Ishikawa (cell line): ENCODE measurements around the gene RNLS.

ENCODE experiments used
- CEBPB ChIP-seq: IDR thresholded peaks from 2 replicates; pipeline ENCODE4 v1.6.1; 2012
- CREB1 ChIP-seq: IDR thresholded peaks from 2 replicates; pipeline ENCODE4 v1.6.1; 2012; ENCODE audit warnings: low read depth
- EGR1 ChIP-seq: IDR thresholded peaks from 2 replicates; pipeline ENCODE4 v1.6.1; 2012
- EP300 ChIP-seq: IDR thresholded peaks from 2 replicates; pipeline ENCODE4 v1.6.1; 2012; ENCODE audit warnings: borderline replicate concordance
- FOXM1 ChIP-seq: IDR thresholded peaks from 2 replicates; pipeline ENCODE4 v1.6.1; 2012; ENCODE audit warnings: low read depth, borderline replicate concordance
- NFIC ChIP-seq: IDR thresholded peaks from 2 replicates; pipeline ENCODE4 v1.6.1; 2012
- RAD21 ChIP-seq: IDR thresholded peaks from 2 replicates; pipeline ENCODE4 v1.6.1; 2012; ENCODE audit warnings: low read depth
- TAF1 ChIP-seq: IDR thresholded peaks from 2 replicates; pipeline ENCODE4 v1.6.1; 2012; ENCODE audit warnings: low read depth, mild to moderate bottlenecking
- YY1 ChIP-seq: IDR thresholded peaks from 2 replicates; pipeline ENCODE4 v1.6.1; 2012; ENCODE audit warnings: low read depth
- ZBTB7A ChIP-seq: IDR thresholded peaks from 2 replicates; pipeline ENCODE4 v1.6.1; 2012; ENCODE audit warnings: low read depth
- TF ChIP-seq, protein P1 (sequence below): IDR thresholded peaks from 2 replicates; pipeline ENCODE4 v1.6.1; 2012; ENCODE audit warnings: low read depth, mild to moderate bottlenecking
- TF ChIP-seq, protein P2 (sequence below): IDR thresholded peaks from 2 replicates; pipeline ENCODE4 v1.6.1; 2012
- TF ChIP-seq, protein P3 (sequence below): IDR thresholded peaks from 2 replicates; pipeline ENCODE4 v1.6.1; 2012

DNA sequence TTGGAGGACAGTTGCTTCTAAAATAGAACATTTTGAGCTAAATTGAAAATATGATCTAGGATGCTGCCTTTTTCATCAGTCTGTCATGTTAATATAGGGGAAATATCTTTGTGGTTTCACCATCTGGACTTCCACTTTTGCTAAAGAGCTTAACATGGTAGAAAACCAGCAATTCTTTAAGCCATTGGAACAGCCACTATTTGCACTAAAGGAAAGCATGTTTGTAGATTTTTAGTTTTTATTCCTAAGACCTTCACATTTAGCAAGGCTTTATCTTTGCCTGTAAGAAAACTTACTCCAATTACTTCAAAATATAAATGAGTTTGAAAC lies 291.0 kb downstream of the RNLS start:
- no peak for TF ChIP-seq RAD21
- TF ChIP-seq EP300, result no peak
- TF ChIP-seq CEBPB, result no peak
- TF ChIP-seq YY1, result no peak
- TF ChIP-seq, protein P1, sequence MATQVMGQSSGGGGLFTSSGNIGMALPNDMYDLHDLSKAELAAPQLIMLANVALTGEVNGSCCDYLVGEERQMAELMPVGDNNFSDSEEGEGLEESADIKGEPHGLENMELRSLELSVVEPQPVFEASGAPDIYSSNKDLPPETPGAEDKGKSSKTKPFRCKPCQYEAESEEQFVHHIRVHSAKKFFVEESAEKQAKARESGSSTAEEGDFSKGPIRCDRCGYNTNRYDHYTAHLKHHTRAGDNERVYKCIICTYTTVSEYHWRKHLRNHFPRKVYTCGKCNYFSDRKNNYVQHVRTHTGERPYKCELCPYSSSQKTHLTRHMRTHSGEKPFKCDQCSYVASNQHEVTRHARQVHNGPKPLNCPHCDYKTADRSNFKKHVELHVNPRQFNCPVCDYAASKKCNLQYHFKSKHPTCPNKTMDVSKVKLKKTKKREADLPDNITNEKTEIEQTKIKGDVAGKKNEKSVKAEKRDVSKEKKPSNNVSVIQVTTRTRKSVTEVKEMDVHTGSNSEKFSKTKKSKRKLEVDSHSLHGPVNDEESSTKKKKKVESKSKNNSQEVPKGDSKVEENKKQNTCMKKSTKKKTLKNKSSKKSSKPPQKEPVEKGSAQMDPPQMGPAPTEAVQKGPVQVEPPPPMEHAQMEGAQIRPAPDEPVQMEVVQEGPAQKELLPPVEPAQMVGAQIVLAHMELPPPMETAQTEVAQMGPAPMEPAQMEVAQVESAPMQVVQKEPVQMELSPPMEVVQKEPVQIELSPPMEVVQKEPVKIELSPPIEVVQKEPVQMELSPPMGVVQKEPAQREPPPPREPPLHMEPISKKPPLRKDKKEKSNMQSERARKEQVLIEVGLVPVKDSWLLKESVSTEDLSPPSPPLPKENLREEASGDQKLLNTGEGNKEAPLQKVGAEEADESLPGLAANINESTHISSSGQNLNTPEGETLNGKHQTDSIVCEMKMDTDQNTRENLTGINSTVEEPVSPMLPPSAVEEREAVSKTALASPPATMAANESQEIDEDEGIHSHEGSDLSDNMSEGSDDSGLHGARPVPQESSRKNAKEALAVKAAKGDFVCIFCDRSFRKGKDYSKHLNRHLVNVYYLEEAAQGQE, result no peak
- TF ChIP-seq CREB1, result no peak
- TF ChIP-seq TAF1, result no peak
- TF ChIP-seq, protein P2, sequence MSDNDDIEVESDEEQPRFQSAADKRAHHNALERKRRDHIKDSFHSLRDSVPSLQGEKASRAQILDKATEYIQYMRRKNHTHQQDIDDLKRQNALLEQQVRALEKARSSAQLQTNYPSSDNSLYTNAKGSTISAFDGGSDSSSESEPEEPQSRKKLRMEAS, result no peak
- no peak for TF ChIP-seq FOXM1
- TF ChIP-seq NFIC, result no peak
- TF ChIP-seq ZBTB7A, result no peak
- TF ChIP-seq, protein P3, sequence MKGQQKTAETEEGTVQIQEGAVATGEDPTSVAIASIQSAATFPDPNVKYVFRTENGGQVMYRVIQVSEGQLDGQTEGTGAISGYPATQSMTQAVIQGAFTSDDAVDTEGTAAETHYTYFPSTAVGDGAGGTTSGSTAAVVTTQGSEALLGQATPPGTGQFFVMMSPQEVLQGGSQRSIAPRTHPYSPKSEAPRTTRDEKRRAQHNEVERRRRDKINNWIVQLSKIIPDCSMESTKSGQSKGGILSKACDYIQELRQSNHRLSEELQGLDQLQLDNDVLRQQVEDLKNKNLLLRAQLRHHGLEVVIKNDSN, result no peak
- no peak for TF ChIP-seq EGR1
